IMR-90 (cell line): ENCODE measurements around the gene NNAT.

ENCODE experiments used
- CTCF ChIP-seq: conservative IDR thresholded peaks from 2 replicates; pipeline ENCODE4 v1.5.1; 2012; ENCODE audit warnings: mild to moderate bottlenecking, low read depth, low read length, improper control_type of control experiment
- FOS ChIP-seq: fragments of 150-350 bp; IDR thresholded peaks from 2 replicates; pipeline ENCODE4 v1.6.1; 2016; ENCODE audit warnings: low read depth, low read length
- MAFK ChIP-seq: IDR thresholded peaks from 2 replicates; pipeline ENCODE4 v1.6.1; 2012; ENCODE audit warnings: low read depth, low read length, improper control_type of control experiment
- MXI1 ChIP-seq: IDR thresholded peaks from 2 replicates; pipeline ENCODE4 v1.6.1; 2012; ENCODE audit warnings: low read depth, mild to moderate bottlenecking, low read length, moderate library complexity, borderline replicate concordance
- POLR2A ChIP-seq: IDR thresholded peaks from 2 replicates; pipeline ENCODE4 v1.6.1; 2012; ENCODE audit warnings: mild to moderate bottlenecking, low read depth, low read length
- SMC3 ChIP-seq: fragments of 150-350 bp; IDR thresholded peaks from 2 replicates; pipeline ENCODE4 v1.6.1; 2016; ENCODE audit warnings: low read depth, mild to moderate bottlenecking, antibody characterized with exemption, low read length, moderate library complexity

- TF ChIP-seq CTCF (no peak), FOS (no peak), POLR2A (no peak), MXI1 (no peak), MAFK (no peak), SMC3 (no peak)
Measured at GRCh38 chr20:37520419-37520955, 563 bp upstream of the NNAT start.
